EH (cell line): ENCODE results near the gene FMN2.

Experiments
- DNase-seq: peaks from one replicate; pipeline ENCODE4 v3.0.0-alpha.2; 2015; ENCODE audit warnings: low read depth

The FMN2 gene

DNA sequence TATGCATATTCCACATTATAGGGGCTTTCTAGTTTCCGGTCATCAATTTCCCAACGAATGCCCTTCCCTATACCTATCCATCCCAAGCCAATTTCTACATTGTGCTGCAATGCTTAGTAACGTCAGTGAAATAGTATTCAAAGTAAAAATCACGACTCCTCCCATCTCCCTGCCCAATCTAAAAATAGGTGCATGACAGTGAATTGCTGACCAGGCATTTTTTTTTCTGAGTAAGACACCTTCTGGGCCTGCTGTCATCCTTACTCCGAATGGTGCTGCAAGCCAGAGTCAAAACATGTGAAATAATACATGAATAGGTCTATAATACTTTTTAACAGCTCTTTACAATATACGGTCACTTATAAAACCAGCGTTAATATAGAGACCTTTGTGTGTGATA lies 400.1 kb downstream of the FMN2 start:
- no peak for DNase-seq

DNA sequence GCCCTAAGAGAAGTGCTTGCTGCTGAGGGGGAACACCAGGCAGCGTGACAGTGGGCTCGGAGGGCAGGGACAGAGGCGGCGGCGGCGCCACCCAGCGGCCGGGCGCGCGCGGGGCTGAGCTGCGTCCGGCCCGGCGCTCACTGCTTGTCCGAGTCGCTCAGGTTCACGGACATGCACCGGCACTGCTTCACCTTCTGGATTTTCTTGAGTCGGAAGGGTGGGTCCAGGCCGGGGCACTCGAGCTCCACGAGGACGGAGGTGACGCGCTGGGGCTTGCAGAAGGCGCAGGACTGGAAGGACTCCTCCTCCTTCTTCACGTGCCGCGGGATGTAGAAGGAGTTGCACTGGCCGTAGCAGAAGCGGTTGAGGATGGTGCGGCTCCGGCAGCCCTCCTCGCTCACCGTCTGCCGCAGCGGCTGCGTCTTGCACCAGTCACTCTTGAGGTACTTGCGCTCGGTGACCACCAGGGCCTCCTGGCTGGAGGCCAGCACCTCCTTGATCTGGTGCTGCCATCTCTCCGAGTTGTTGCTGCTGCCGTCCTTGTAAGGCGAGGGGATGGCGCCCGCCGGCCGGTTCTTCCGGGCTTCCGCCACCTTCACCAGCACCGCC lies 401.3 kb downstream of the FMN2 start:
- no peak for DNase-seq

DNA sequence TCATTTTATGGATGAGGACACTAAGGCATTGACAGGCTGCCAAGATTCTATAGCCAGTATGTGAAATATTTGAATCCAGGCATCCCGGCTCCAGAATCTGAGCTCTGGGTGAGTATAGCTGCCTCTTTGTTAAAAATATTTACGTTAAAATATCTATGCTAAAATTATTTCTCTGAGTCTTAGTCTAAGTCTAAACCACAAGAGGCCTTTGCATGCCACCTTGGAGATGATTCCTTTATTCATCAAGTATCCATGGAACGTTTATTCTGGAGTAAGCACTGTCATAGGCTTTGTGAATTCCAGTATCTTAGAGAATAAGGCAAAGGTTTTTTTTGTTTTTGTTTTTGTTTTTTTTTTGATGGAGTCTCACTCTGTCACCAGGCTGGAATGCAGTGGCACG lies 403.9 kb downstream of the FMN2 start:
- peak; percentile 12 for DNase-seq

DNA sequence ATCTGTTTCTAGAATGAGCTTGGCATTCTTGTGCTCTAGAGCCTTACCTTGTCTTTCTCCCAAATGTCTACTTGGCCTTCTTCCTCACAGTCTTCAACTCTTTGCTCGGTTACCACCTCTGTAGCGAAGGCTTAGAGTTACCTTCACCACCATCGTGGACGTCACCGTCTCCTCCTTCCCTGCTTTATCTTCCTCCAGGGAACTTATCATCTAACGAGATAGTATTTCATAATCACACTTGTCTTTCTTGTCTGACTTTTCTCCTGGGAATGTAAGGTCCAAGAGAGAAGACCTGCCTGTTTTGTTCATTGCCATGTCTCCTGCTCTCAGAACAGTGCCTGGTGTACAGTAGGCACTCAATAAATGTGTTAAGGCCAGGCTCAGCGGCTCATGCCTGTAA lies 404.7 kb downstream of the FMN2 start:
- no peak for DNase-seq

DNA sequence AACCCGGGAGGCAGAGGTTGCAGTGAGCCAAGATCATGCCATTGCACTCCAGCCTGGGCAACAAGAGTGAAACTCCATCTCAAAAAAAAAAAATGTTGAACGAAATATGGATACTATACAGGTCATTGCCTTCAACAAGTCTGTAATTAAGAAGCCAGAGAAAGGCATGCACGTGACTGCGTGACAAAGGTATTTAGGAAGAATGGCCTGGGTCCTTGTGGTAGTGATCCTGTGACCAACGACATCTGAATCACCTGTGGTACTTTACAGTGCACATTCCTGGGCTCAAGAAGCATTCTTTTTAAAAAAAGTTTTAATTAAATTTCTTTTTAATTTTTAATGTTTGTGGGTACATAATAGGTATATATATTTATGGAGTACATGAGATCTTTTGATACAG lies 405.3 kb downstream of the FMN2 start:
- peak; percentile 23 for DNase-seq

DNA sequence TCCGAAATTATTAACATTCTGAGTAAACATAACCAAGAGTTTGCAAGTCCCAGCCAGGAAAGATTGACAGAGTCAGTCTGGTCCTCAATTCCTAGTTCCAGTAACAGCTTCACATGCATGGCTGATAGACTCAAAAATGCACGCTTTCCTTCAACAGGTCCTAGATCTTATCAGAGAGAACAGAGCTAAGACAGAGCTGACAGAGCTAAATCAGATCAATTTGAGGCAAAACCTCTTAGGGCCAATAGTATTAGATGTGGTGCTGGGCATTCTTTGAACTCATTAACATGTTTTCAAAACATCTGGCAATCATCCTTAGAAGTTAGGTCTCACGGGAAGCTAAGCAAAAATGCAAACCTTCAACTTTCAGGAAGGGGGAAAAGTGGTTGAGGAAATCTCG lies 406.2 kb downstream of the FMN2 start:
- DNase-seq, result no peak

DNA sequence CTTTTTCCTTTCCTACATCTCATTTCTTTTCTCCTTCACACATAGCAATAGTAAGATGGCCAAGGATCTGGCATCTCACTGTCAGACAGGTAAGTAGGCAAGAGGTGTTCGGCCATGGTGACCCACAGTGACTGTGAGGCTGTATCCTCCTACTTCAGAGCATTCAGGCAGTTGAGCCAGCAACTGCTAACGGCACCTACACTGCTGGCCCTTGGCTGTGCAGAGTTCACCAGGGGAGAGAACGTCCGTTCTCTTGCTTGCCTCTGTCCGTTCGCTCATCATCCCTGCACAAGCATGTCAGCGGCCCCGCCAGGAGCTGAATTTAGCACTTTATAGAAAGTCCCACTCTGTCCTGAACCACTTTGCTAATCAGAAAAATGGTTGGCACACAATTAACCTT lies 406.7 kb downstream of the FMN2 start:
- no peak for DNase-seq

DNA sequence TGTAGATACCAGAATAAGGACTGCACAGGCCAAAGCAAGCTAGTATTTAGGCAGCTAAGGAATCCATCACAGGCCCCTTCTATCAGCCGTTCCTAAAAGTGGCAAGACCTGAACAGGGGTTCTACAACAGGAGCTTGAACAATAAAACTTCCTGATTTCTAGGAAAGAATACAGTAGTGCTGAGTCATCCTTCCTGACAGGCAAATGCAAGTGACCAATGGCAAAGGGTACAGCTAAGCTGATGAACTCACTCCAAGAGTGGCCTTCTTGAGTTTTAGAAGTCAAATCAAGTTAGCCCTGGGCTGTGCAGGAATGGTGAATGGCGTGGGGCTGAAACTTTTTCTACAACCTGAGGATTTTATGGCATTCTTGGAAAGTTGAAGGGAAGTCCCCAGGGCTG lies 407.3 kb downstream of the FMN2 start:
- peak; percentile 75 for DNase-seq

DNA sequence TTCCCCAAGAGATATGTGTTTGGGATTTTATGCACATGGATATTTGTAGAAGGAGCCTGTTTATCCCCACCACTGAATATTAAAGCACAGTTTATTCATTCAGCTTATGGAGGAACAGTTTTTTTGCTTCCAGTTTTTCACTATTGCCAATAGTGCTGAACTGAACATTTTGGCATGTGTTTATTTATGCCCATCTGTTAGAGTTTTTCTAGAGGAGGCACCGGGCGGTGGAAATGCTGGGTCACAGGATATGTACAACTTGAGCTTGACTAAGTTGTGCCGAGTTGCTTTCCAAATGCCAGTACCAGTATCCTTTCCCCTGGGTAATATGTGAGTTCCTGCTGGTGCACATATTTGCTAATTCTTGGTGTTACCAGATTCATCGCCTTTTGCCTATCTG lies 409.0 kb downstream of the FMN2 start:
- no peak for DNase-seq

DNA sequence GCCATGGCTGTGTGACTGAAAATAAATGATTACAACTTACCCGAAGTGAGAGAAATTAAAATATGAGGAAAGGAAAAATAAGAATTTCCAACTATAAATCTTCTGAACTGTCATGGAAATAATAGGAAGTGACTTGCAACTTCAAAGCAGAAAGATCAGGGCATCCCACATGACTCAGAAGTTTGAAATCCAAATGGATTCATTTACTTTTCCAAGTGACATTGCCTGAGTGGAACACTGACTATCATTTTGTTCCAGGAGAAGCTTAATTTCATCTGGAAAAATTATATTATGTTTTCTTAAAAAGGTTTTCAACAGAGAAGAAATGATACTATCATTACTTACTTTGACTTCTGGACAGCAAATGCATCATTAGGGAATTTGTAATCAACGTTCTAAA lies 409.4 kb downstream of the FMN2 start:
- DNase-seq, result peak; percentile 59

DNA sequence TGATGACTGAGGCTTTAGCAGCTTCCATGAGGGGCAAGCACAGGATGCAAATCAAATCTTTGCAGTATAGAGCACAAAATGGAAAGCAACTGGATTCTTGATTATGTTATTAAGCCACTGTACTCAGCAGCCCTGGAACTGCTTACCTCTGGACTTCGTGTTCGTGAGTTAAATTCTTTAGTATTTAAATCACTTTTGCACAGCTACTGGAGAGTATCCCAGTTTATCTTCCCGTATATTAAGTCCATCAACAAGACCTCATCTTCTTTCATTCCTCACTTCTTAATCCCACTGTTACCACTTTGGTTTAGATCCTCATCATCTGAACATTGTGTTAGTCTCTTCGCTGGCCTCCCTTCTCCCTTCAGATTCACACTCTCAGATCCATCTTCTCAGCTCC lies 411.4 kb downstream of the FMN2 start:
- no peak for DNase-seq

DNA sequence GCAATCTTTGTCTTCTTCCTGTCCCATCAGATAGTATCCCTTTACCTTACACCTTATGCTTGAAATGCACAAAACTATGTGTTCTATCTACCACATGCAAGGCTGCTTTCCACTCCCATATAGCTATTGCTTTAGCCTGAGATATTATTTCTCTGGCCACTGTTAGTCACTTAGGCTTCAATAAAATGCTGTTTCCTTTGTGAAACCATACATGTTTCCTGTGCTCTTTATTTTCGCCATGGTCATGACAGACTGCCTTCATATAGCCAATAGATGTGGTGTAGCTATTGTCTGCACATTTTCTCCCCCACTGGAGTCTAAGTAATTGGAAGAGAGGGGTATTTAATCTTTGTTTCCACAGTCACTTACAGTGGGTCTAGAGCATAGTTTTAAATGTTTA lies 411.9 kb downstream of the FMN2 start:
- DNase-seq, result no peak

DNA sequence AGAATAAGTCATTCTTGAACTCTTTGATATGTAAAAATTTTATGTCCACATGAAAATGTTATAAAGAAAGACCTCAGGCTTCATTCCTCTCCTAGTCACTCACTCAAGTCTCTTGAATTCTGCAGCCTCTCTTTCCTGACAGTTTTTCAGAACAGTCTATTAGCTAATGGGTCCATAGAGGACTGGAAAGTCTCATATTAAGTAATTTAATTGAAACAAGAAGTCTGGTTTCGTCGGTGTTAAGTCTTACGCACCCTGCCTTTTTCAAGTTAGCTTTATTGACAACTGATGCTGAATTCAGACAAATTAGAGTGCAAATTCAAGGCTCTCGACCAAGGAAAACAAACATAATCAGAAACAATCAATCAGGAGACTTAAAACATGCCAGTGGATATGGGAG lies 414.5 kb downstream of the FMN2 start:
- DNase-seq, result no peak

DNA sequence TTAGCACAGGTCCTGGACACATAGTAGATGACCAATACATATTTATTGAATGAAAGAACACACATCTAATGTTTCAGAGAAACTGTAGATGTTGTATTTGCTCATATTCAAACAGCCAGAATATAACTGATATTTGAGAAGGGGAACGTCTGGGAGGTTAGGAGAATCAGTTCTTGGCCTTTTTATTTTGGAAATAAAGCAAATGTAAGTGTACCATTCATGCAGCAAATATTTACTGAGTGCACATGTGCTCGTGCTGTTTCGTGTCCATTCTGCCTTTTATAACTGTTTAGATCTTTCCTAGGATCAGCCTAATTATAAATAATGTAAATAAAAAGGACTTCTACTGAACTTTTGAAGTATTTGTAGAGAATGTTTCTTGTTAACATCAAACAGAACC lies 416.5 kb downstream of the FMN2 start:
- DNase-seq, result no peak

DNA sequence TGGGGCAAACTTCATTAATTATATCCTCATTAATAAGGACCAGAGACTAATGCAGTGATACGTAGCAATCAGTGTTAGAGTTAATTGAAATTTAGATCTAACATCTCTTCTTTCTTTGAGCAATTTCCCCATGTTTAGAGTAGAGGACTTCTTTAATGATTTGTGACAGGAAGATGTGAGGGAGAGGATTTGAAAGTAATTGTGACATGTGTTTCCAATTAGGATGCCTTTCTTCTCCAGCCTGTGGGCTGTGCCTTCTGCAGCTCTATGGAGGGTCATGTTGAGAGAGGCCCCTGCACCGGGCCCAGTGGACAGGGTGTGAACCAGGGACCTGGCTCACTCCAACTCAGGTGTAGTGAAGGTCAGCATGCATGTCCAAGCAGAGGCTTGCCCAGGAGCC lies 417.3 kb downstream of the FMN2 start:
- DNase-seq, result peak; percentile 75

DNA sequence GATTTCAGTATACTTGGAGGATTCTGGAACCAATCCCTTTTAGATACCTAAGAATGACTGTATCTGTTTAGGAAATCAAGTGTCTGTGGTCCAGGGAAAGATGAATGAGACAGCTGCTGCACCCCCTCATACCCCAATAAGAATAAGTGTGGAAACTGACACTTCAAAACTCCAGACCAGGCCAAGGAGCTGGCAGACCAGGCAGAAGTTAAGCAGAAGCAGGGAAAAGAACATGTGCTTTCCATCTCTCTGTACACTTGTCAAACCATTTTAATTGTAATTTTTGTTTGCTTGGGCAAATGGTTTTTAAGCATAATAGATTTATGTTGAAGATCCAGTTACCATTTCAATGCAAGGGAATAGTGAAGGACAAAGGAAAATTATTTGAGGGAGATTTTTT lies 420.1 kb downstream of the FMN2 start:
- DNase-seq, result no peak

DNA sequence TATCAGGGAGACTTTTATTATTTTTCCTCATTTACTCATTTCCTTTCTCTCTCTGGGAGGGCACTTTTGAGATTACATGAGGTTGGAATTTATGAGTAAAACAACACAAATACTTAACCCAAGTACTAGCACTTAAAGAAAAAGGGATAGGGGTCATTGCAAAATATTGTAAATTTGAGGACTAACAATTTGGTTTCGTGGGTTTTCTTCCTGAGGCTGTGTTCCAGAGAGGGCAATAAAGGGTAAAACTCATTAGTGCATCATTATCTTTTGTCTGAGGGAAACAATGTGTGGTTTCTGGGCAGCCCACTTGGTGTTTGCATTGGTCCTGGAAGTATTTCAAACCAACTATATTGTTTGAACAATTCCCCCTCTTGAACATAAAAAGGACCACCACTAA lies 423.8 kb downstream of the FMN2 start:
- DNase-seq, result peak; percentile 80

DNA sequence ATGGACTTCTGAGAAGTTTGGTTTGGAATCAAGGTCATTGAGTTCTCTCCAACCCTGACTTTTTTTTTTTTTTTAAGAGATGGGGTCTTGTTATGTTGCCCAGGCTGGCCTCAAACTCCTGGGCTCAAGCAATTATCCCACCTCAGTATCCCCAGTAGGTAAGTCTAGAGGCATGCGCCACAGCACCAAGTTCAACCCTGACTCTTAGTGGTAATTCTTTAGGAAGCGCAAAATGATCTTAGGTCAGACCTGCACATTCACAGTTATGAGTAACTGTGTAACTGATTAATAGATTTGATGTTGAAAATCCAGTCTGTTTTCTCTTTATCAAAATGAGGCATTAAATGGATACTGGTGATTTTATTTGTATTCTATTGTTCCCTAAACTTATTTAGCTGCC lies 424.4 kb downstream of the FMN2 start:
- DNase-seq, result no peak

DNA sequence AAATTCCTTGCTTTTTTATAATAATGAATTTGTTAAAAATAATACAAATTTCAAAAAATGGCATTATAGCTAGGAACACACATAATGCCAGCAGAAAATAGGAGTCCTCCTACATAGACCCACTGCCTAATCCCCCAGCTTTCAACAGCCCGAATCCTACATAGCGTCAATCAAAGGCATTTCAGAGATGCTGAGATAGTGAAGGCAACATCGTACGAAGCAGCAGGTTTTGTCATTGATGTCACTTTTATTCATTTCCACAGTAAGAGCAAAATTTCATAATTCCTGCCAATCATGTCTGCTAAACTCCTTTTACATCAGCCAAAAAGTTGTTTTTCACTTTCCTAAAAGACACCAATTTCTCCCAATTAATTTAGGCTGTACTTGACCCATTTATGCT lies 426.2 kb downstream of the FMN2 start:
- DNase-seq, result no peak

DNA sequence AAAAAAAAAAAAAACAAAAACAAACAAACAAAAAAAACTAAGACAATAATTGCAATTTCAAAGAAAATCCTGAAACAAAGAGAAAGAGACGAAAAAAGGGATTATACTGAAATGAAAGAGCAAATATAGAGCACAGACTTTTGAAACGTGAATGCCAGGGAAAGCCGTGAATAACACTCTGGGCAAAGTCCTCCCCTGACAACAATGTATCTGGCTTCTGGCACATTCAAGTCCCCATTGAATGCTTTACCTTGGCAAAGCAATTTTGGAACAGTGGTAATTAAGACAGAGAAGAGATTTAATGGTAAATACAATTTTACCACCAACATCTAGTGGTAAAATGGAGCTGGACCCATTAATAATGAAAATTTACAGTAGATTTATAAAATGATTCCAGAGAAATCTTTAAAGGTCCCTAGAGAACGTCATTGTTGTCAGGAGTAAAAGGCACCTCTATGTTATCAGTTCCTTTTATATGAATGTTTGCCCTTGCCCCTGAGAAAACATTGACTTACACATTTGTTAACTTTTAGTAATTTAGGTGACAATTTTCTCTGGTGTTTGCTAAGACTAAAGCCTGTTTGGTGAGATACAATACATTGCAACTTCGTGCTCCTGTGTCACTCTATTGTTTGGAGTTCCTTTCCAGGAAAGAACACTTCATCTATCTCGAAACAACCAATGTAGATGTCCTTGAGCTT lies 430.6 kb downstream of the FMN2 start:
- DNase-seq, result no peak

DNA sequence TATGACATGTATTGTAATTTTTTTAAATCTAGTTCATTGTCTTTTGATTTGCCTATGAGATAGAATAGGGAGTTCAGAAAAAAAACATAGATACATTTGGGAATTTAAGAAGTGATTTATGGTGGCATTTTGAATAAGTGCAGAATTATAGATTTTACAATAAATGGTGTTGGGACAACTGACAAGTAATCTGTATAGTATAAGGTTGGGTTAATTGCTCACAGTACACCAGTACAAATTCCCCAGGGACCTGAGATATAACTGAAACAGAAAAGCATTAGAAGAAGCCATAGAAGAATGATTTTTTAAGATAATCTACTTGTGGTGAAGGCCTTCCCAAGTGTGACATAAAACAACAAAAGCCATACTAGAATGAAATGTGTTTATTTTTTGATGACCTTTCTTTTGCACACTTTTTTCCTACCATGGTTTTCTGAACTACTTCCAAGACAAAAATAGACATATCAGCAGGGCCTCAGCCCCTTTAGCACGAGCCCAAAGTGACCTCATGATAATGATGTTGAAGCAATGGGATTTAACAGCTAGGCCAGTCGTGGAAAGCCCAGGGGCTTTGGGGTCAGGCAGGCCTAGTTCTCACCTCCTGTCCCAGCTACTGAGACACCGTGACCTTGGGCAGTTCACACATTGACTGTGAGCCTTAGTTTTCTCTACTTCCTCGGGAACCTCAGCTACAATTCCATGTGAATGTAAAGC lies 432.8 kb downstream of the FMN2 start:
- DNase-seq, result peak; percentile 11
